Heart right ventricle (tissue), 16 donors: ENCODE measurements around the gene SPACDR. TPM values are rescaled to one million over a fixed set of nuclear protein-coding genes. Genes with fewer than 3 reads are reported as not detected.

ENCODE experiments used
- ATAC-seq, 8 donors: fragments of 200-7000 bp; cut with Tn5 transposase; one replicate each; pipeline ENCODE4 v1.9.1; 2020; ENCODE audit warnings: mild to moderate bottlenecking in 8 of 8, moderate library complexity in 8 of 8, moderate number of reproducible peaks in 1 of 8
- DNase-seq, 2 donors: peaks; one replicate each; pipeline ENCODE4 v3.0.0-alpha.2; 2020
- H3K27ac ChIP-seq, 10 donors: fragments of 200-600 bp; sonication (generic) in 2 of 10; one replicate each; pipeline versions ENCODE4 v1.5.0 to v1.8.0; 2020 to 2022; ENCODE audit warnings: mild to moderate bottlenecking in 3 of 10
- H3K27me3 ChIP-seq, 7 donors: fragments of 200-600 bp; one replicate each; pipeline ENCODE4 v1.8.0; 2021 to 2022; ENCODE audit warnings: mild to moderate bottlenecking in 2 of 7
- H3K36me3 ChIP-seq, 9 donors: fragments of 200-600 bp; sonication (generic) in 1 of 9; one replicate each; pipeline versions ENCODE4 v1.5.0 to v1.8.0; 2020 to 2022; ENCODE audit warnings: mild to moderate bottlenecking in 2 of 9
- H3K4me1 ChIP-seq, 9 donors: fragments of 200-600 bp; sonication (generic) in 1 of 9; one replicate each; pipeline versions ENCODE4 v1.5.0 to v1.8.0; 2020 to 2022; ENCODE audit warnings: mild to moderate bottlenecking in 4 of 9
- H3K4me3 ChIP-seq, 10 donors: fragments of 200-600 bp; sonication (generic) in 2 of 10; one replicate each; pipeline versions ENCODE4 v1.5.0 to v1.8.0; 2020 to 2022; ENCODE audit warnings: mild to moderate bottlenecking in 7 of 10, moderate library complexity in 2 of 10
- H3K9me3 ChIP-seq, 11 donors: fragments of 200-600 bp in 10 of 11; sonication (generic) in 2 of 11; one replicate each; pipeline versions ENCODE4 v1.5.0 to v1.8.0; 2013 to 2022; ENCODE audit warnings: mild to moderate bottlenecking in 2 of 11, control low read depth in 1 of 11, moderate library complexity in 1 of 11
- CTCF ChIP-seq, 9 donors: fragments of 200-600 bp; sonication (generic) in 2 of 9; IDR thresholded peaks; one replicate each; pipeline versions ENCODE4 v1.5.0 to v1.8.0; 2021 to 2022; ENCODE audit warnings: antibody characterized with exemption in 9 of 9, mild to moderate bottlenecking in 5 of 9, moderate library complexity in 1 of 9
- WGBS, 2 donors: extraction: QIAGEN DNeasy Blood & Tissue Kit; methylation state at CpG; one replicate each; pipeline ENCODE4 v1.1.7; 2013; ENCODE audit warnings: inconsistent platforms in 1 of 2; 5-methylcytosine and 5-hydroxymethylcytosine counted together
- intact Hi-C, 10 donors: fragments of 100-400 bp; cut with DNase I; formaldehyde crosslinking; loops; one replicate each; pipeline versions ENCODE4 v1.11.1 to v1.14.2; 2022
- polyA plus RNA-seq, 2 donors: library from polyadenylated mRNA; stranded (reverse); fragments of 200-250 nt; gene quantifications; one replicate each; pipeline ENCODE4 v1.2.3, GENCODE V29; 2013
- total RNA-seq, 10 donors: library from RNA; stranded (reverse); fragmentation: NEBNext Ultra II Directional in 3 of 10; extraction: Animal tissue kit (Norgen Biotek cat#: 25700) in 3 of 10; gene quantifications; one replicate each; pipeline versions ENCODE4 v1.2.1 to v1.2.4, GENCODE V29; 2021 to 2023
- donor health status: Arrhythmogenic right ventricular cardiomyopathy.
- donor health status: ischemic (EF 13 %, LVEDD 7.1; RV severe dilation, severe dysfunction).
- donor health status: healthy with polysubstance abuse.
- donor health status: DM: no; HTN: yes; CAD: no.
- donor health status: DM: no; HTN: no; CAD: no.
- donor health status: ischemic (EF 25% LVEDD 6.9; RV normal size, moderate dysfunction).
- donor health status: ischemic (EF 25% LVEDD 5.7; RV mildly dilated, moderate dysfunction).
- donor health status: healthy.
- donor health status: DM: yes; HTN: yes; CAD: no.
- donor health status: Ischemic cardiomyopathy.
- donor health status: ischemic (EF 35%, LVEDD 5.7; RV mildly dilated, moderate dysfunction).
- donor health status: nonischemic (EF 11% LVEDD 7.7; RV severe dilation, severe dysfunction).
- donor health status: DM: yes; HTN: yes; CAD: no.
- donor health status: PGD.
- donor health status: ischemic (EF 29% LVEDD 5.4; RV normal size, mild dysfunction).
- donor health status: nonischemic (EF 23%, LVEDD 6.1; RV moderate dilation, normal function).

The SPACDR gene
- total and polyA plus RNA-seq, 12 donors, result 0.28 to 1.3 (median 0.77) TPM; not detected in 4

- intact Hi-C loops, result no loop called here
- DNase-seq (peak in 1 of 2 donors; percentile 40), ATAC-seq (peak; percentile 20 to 66 (median 53))
- Histone ChIP-seq H3K27ac (peak overlapping the region in 2 of 10 donors; percentile 26 to 37), H3K4me1 (peaks cover 0 to 14% (median 11%) of the 10 kb centered on the region in 9 donors), H3K9me3 (no peaks in the 10 kb centered on the region), H3K4me3 (peak overlapping the region; percentile 21 to 56 (median 50)), H3K27me3 (peaks cover 0 to 16% (median 0%) of the 10 kb centered on the region in 7 donors), H3K36me3 (no peaks in the 10 kb centered on the region)
- WGBS, 2 donors, result 10 to 12% methylated on average over 51 to 56 of the region's 56 CpGs
- TF ChIP-seq CTCF (IDR thresholded peaks at IDR 0.05), result peak in 2 of 9 donors; percentile 27 to 28
Observed at GRCh38 chr7:100493476-100494264, 29.6 kb upstream of the SPACDR start.

- ATAC-seq (peak in 1 of 8 donors; percentile 6), DNase-seq (no peak)
- Histone ChIP-seq H3K27me3 (peaks cover 0 to 13% (median 0%) of the 10 kb centered on the region in 7 donors), H3K36me3 (no peaks in the 10 kb centered on the region), H3K27ac (peak overlapping the region in 2 of 10 donors; percentile 26 to 37), H3K4me1 (peaks cover 0 to 14% (median 11%) of the 10 kb centered on the region in 9 donors), H3K9me3 (no peaks in the 10 kb centered on the region), H3K4me3 (peak overlapping the region; percentile 21 to 56 (median 50))
- no peak for TF ChIP-seq CTCF (IDR thresholded peaks at IDR 0.05)
- intact Hi-C loops, result no loop called here
- WGBS, 2 donors, result 87 to 89% methylated on average over 5 of the region's 5 CpGs
Observed at GRCh38 chr7:100492738-100493475, 28.8 kb upstream of the SPACDR start.

- Histone ChIP-seq H3K27me3 (peaks cover 0 to 13% (median 0%) of the 10 kb centered on the region in 7 donors), H3K36me3 (no peaks in the 10 kb centered on the region), H3K9me3 (no peaks in the 10 kb centered on the region), H3K27ac (no peak overlapping the region), H3K4me1 (peaks cover 0 to 14% (median 11%) of the 10 kb centered on the region in 9 donors), H3K4me3 (no peak overlapping the region)
- whole genome bisulfite sequencing, 2 donors, result 96 to 100% methylated on average over 5 of the region's 5 CpGs
- intact Hi-C loops, result no loop called here
- no peak for TF ChIP-seq CTCF (IDR thresholded peaks at IDR 0.05)
- DNase-seq (no peak), ATAC-seq (no peak)
Observed at GRCh38 chr7:100491192-100491578, 27.1 kb upstream of the SPACDR start.

DNA sequence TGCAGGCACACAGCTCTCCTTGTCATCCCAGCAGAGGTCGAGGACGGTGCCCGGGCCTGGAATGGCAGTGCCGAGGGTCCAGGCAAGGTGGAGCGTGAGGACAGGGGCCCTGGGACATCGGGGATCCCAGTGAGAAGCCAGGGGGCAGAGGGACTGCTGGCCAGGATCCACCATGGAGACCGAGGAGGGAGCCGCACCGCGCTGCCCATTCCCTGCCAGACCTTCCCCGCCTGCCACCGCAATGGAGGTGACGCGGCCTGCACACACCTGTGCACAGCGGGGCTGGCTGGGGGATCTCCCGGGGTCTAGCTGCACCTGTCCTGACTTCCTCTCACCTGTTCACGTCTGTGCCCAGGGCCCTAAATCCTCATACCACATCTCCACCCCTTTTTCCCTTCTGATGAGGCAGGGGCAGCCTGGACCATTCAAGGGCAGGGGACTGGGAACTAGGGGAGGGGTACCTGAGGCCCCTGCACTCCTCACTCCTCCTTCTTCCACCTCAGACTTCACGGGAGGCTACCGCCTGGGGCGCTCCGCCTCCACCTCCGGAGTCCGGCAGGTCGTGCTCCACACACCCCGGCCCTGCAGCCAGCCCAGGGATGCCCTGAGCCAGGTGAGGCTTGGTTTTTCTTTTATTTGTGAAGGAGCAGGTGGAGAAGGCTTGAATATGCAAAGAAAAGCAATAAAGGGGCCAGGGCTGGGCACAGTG, 26.6 kb upstream of the SPACDR start:
- no peak for DNase-seq
- 94% methylated on average over 25 of the region's 25 CpGs for WGBS, 2 donors

More for the DNA sequence above, 26.6 kb upstream of the SPACDR start:
- Histone ChIP-seq H3K4me1 (peaks cover 0 to 18% (median 11%) of the 10 kb centered on the region in 9 donors), H3K36me3 (no peaks in the 10 kb centered on the region), H3K9me3 (no peaks in the 10 kb centered on the region), H3K27me3 (peaks cover 0 to 13% (median 0%) of the 10 kb centered on the region in 7 donors), H3K27ac (no peak overlapping the region), H3K4me3 (no peak overlapping the region)
- intact Hi-C loops, result no loop called here
- ATAC-seq, result no peak
- TF ChIP-seq CTCF (IDR thresholded peaks at IDR 0.05), result no peak
